ENCODE measurements around the gene IDH2.

- TF ChIP-seq CTCF (IDR thresholded peaks at IDR 0.05): no peak
- no peak for TF ChIP-seq EP300 (IDR thresholded peaks at IDR 0.05)
- no peak for TF ChIP-seq POLR2AphosphoS5 (IDR thresholded peaks at IDR 0.05)
- TF ChIP-seq POLR2A (IDR thresholded peaks at IDR 0.05): no peak
Observed at GRCh38 chr15:90132437-90132836, 30.2 kb upstream of the IDH2 start.

All from upper lobe of left lung (tissue), 4 donors.